22Rv1 (cell line): ENCODE measurements around the gene TMEM179.

Experiments
- H3K27ac ChIP-seq: fragments of 450-650 bp; 2 replicates; pipeline ENCODE4 v1.5.1; 2017
- CTCF ChIP-seq: fragments of 450-650 bp; IDR thresholded peaks from 2 replicates; pipeline ENCODE4 v1.5.1; 2017; ENCODE audit warnings: mild to moderate bottlenecking
- ZFX ChIP-seq: fragments of 450-650 bp; IDR thresholded peaks from 2 replicates; pipeline ENCODE4 v1.6.1; 2017; ENCODE audit warnings: antibody characterized with exemption, borderline replicate concordance

Gene TMEM179

DNA sequence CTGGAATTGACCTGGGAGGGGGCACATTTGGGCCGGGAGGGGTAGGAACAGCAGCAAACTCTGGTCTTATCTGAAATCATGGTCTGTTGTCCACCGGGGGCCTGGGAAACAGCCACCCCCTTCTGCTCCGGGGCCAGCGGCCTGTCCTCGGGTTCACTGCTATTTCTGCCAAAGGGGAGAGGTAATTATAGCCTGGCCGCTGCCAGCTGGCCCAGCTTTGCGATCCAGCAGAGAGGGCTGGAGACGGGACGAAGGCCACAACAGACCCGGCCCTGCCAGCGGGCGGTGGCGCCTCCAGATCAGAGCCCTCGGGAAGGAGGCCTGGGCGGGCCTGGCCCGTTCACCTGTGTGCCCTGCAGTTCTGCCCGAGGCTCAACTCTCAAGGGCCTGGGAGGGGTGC lies 25.1 kb downstream of the TMEM179 start, which contains the start of gene C14orf180:
Gene C14orf180 (plus strand): TSS at position 258 of the 400 bp plus-strand sequence. CDS start 6,667 bp downstream, outside the sequence.
- TF ChIP-seq CTCF (no peak), ZFX (no peak)
- H3K27ac ChIP-seq, result no peak within 1 kb of the TSS

- TF ChIP-seq ZFX (no peak), CTCF (no peak)
- H3K27ac ChIP-seq, result no peak overlapping the region
Observed at GRCh38 chr14:104578321-104578720, 26.3 kb downstream of the TMEM179 start.

DNA sequence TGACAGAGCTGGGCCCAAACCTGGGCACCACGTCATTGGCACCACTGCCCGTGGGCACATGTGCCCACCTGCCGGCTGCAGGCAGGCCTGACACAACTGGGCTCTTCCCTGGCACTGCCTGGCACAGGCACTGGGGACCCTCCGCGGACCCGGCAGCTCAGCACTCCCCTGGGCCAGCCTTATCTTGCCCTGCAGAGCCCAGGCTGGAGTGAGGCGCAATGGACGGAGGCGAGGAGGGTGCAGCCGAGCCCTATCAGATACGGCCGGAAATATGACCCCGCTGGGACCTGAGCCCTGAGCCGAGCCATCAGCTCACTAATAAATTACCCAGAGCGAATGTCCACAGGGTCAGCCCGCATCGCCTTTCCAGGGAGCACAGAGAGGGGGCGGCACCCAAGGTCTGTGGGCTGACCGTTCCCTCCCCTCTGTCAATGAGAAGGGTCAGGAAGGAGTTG lies 26.7 kb downstream of the TMEM179 start:
- no peak overlapping the region for H3K27ac ChIP-seq
- TF ChIP-seq ZFX (no peak), CTCF (no peak)

GRCh38 chr14:104577426-104577825 lies 27.1 kb downstream of the TMEM179 start:
- H3K27ac ChIP-seq, result no peak overlapping the region
- TF ChIP-seq ZFX (no peak), CTCF (no peak)

DNA sequence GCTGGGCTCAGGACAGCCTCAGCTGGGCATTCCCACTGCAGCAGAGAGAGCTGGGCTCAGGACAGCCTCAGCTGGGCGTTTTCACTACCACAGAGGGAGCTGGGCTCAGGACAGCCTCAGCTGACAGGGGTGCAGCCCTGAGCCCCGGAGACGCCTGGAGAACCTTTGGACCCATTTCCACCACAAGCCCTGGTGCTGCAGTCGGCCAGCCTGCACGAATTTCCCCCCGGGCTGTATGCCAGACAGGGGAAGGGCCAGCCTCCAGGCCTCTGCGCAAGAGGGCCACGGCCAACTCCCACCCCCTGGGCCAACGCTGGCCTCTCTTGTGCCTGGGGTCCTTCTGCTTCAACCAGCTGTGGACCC lies 27.6 kb downstream of the TMEM179 start:
- H3K27ac ChIP-seq, result no peak overlapping the region
- TF ChIP-seq CTCF (no peak), ZFX (no peak)

DNA sequence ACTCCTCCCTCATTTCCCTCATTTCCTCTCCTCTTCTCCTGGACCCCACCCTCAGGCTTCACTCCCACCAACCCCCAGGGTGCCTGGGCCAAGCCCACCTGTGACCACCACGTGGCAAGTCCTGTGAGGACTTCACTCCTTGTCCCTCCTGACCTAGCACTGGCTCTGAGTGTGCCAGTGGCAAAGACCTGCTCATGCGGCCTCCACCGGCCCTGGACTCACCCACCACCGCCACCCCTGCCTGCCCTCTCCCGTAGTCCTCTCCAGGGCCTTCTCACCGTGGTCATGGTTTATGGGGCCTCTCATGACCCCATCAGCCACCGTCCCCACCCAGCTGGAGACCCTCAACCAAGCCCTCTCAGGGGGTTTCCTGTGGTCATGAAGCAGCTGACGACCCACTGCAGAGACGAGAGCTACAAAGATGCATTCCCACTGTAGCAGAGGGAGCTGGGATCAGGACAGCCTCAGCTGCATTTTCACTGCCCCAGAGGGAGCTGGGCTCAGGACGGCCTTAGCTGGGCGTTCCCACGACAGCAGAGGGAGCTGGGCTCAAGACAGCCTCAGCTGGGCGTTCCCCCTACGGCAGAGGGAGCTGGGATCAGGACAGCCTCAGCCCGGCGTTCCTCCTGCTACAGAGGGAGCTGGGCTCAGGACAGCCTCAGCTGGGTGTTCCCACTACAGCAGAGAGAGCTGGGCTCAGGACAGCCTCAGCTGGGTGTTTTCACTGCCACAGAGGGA lies 28.2 kb downstream of the TMEM179 start:
- TF ChIP-seq ZFX, result no peak
- TF ChIP-seq CTCF, result no peak
- H3K27ac ChIP-seq, result no peak overlapping the region

GRCh38 chr14:104574978-104575583 lies 29.5 kb downstream of the TMEM179 start:
- TF ChIP-seq CTCF (no peak), ZFX (no peak)
- H3K27ac ChIP-seq, result no peak overlapping the region
